ENCODE data around the gene HIGD2A.

GRCh38 chr5:176384991-176385390, 3.6 kb upstream of the HIGD2A start:
- no peak for TF ChIP-seq CTCF (IDR thresholded peaks at IDR 0.05)
- no peak for TF ChIP-seq POLR2A (IDR thresholded peaks at IDR 0.05)
